MM.1S (cell line): ENCODE measurements around the gene ECPAS.
"Not testable (repeated sequence)": the region's sequence is repeated elsewhere in the genome, so short reads cannot be mapped to it uniquely, and the experiment has no call there.

Experiments used
- DNase-seq: peaks from one replicate; pipeline ENCODE4 v3.0.0-alpha.2; 2015
- H2AFZ ChIP-seq: fragments of 300-600 bp; sonication (generic); 2 replicates; pipeline ENCODE4 v1.6.0; 2016; ENCODE audit warnings: antibody characterized with exemption, low read length
- H3F3A ChIP-seq: fragments of 300-600 bp; sonication (generic); 2 replicates; pipeline ENCODE4 v1.6.1; 2016; ENCODE audit warnings: mild to moderate bottlenecking, antibody characterized with exemption, low read length, moderate library complexity, mixed read lengths; ENCODE audit not compliant: insufficient read depth
- H3K27ac ChIP-seq: fragments of 300-600 bp; sonication (generic); 2 replicates; pipeline ENCODE4 v1.5.1; 2016; ENCODE audit warnings: mild to moderate bottlenecking, low read length
- H3K27me3 ChIP-seq: fragments of 300-600 bp; sonication (generic); replicated peaks from 2 replicates; pipeline ENCODE4 v1.6.0; 2016; ENCODE audit warnings: low read length; ENCODE audit not compliant: insufficient read depth
- H3K36me3 ChIP-seq: fragments of 300-600 bp; sonication (generic); replicated peaks from 2 replicates; pipeline ENCODE4 v1.6.1; 2016; ENCODE audit warnings: mild to moderate bottlenecking, low read length, mixed read lengths; ENCODE audit not compliant: insufficient read depth
- H3K4me1 ChIP-seq: fragments of 300-600 bp; sonication (generic); 2 replicates; pipeline ENCODE4 v1.6.1; 2016; ENCODE audit warnings: low read length, mixed read lengths
- H3K4me2 ChIP-seq: fragments of 300-600 bp; sonication (generic); 2 replicates; pipeline ENCODE4 v1.6.0; 2016; ENCODE audit warnings: low read depth, low read length
- H3K4me3 ChIP-seq: fragments of 300-600 bp; sonication (generic); 2 replicates; pipeline ENCODE4 v1.5.1; 2016; ENCODE audit warnings: low read length, mixed read lengths
- H3K79me2 ChIP-seq: fragments of 300-600 bp; sonication (generic); 2 replicates; pipeline ENCODE4 v1.6.1; 2016; ENCODE audit warnings: mixed run types, low read length, mixed read lengths
- H3K9ac ChIP-seq: fragments of 300-600 bp; sonication (generic); 2 replicates; pipeline ENCODE4 v1.6.1; 2016; ENCODE audit warnings: low read length, mixed read lengths
- H3K9me2 ChIP-seq: fragments of 300-600 bp; sonication (generic); replicated peaks from 2 replicates; pipeline ENCODE4 v1.6.1; 2016; ENCODE audit warnings: mild to moderate bottlenecking, low read length, mixed read lengths; ENCODE audit not compliant: insufficient read depth
- H3K9me3 ChIP-seq: fragments of 300-600 bp; sonication (generic); replicated peaks from 2 replicates; pipeline ENCODE4 v1.6.1; 2016; ENCODE audit warnings: mild to moderate bottlenecking, low read length, mixed read lengths; ENCODE audit not compliant: insufficient read depth
- H4K20me1 ChIP-seq: fragments of 300-600 bp; sonication (generic); 2 replicates; pipeline ENCODE4 v1.6.1; 2016; ENCODE audit warnings: mild to moderate bottlenecking, low read length, moderate library complexity, mixed read lengths; ENCODE audit not compliant: insufficient read depth
- CTCF ChIP-seq: fragments of 300-600 bp; sonication (generic); IDR thresholded peaks from 2 replicates; pipeline ENCODE4 v1.5.1; 2016; ENCODE audit warnings: antibody characterized with exemption, low read length, mixed read lengths
- EZH2 ChIP-seq: fragments of 300-600 bp; sonication (generic); optimal IDR thresholded peaks from 2 replicates; pipeline ENCODE3; 2017; ENCODE audit warnings: low read depth, mild to moderate bottlenecking, antibody characterized with exemption, low read length, mixed read lengths
- EZH2phosphoT487 ChIP-seq: fragments of 300-600 bp; sonication (generic); IDR thresholded peaks from 2 replicates; pipeline ENCODE4 v1.6.1; 2018; ENCODE audit warnings: antibody characterized with exemption, low read length

ECPAS gene

DNA sequence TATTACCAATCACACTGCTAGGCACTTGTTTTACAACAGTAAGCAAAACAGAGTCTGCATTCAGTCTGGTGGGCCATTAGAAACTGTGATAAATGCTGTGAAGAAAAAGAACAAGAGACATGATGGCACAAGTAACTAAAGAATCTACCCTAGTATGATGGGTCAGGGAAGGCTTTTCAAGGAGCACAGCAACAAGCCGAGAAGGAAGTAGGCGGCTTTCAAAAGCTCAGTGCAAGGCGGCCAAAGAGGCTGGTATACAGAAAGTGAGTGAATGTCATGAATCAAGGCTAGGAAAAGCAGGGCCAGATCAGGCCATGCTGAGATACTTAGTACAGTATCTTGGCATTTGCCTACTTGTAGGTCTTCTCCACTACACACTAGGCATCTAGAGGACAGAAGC is 76.4 kb downstream of the ECPAS start:
- Histone ChIP-seq H3K4me1 (peaks cover 9% of the 10 kb centered on the region), H3K9me2 (no peaks in the 10 kb centered on the region), H3K4me2 (no peak overlapping the region), H3K9ac (no peak overlapping the region), H3K27ac (no peak overlapping the region), H3K79me2 (peaks cover 60% of the 10 kb centered on the region), H4K20me1 (no peaks in the 10 kb centered on the region), H3K4me3 (no peak overlapping the region), H3F3A (0 out of 2 replicates have a peak, but pooled peaks cover 3% of the 10 kb centered on the region), H3K36me3 (peaks cover 20% of the 10 kb centered on the region), H3K27me3 (no peaks in the 10 kb centered on the region), H2AFZ (no peak overlapping the region), H3K9me3 (no peaks in the 10 kb centered on the region)
- DNase-seq: no peak
- no peak for TF ChIP-seq EZH2
- TF ChIP-seq CTCF: no peak
- no peak for TF ChIP-seq EZH2phosphoT487

GRCh38 chr9:111405701-111406100 is 78.5 kb downstream of the ECPAS start:
- Histone ChIP-seq H3K9me3 (no peaks in the 10 kb centered on the region), H3K27me3 (no peaks in the 10 kb centered on the region), H3K4me2 (no peak overlapping the region), H4K20me1 (no peaks in the 10 kb centered on the region; the same call in 1 of the 2 replicates), H3K36me3 (peaks cover 8% of the 10 kb centered on the region), H3K27ac (no peak overlapping the region), H3K4me1 (no peaks in the 10 kb centered on the region), H3F3A (0 out of 2 replicates have a peak, but pooled peaks cover 1% of the 10 kb centered on the region), H2AFZ (no peak overlapping the region), H3K9me2 (no peaks in the 10 kb centered on the region), H3K9ac (no peak overlapping the region), H3K79me2 (peaks cover 47% of the 10 kb centered on the region), H3K4me3 (no peak overlapping the region)
- no peak for DNase-seq
- no peak for TF ChIP-seq EZH2phosphoT487
- no peak for TF ChIP-seq CTCF
- no peak for TF ChIP-seq EZH2

DNA sequence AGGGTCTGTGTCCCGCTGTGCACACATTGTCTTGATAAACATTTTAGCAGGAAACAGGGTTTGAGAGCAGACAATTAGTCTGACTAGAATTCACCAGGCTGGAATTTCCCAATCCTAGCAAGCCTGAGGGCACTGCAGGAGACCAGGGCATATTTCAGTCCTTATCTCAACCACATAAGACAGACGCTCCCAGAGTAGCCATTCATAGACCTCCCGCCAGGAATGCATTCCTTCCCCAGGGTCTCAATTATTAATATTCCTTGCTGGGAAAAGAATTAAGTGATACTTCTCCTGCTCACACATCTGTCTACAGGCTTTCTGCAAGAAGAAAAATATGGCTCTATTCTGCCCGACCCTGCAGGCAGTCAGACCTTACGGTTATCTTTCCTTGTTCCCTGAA is 82.7 kb downstream of the ECPAS start:
- not testable (repeated sequence) for H3K4me1 ChIP-seq, H3K9me2 ChIP-seq, H4K20me1 ChIP-seq, H3K4me3 ChIP-seq, DNase-seq, H3K9ac ChIP-seq, H3K27ac ChIP-seq, H3F3A ChIP-seq, H2AFZ ChIP-seq, H3K27me3 ChIP-seq, H3K4me2 ChIP-seq, H3K9me3 ChIP-seq, H3K36me3 ChIP-seq
- H3K79me2 ChIP-seq: peaks cover 59% of the 10 kb centered on the region

DNA sequence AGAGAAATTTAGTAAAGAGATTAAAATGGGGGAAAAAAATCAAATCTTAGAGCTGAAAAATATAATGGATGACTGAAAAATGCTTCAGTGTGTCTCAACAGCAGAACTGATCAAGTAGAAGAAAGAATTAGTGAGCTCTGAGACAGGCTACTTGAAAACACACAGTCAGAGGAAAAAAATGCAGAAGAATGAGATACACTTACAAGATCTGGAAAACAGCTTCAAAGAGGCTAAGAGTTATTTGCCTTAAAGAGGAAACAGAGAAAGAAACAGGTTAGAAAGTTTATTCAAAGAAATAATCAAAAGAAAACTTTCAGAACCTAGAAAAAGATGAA is 83.7 kb downstream of the ECPAS start:
- TF ChIP-seq CTCF: no peak
- no peak for TF ChIP-seq EZH2
- no peak for TF ChIP-seq EZH2phosphoT487
- no peak for DNase-seq
- Histone ChIP-seq H3K9me2 (no peaks in the 10 kb centered on the region), H3K4me3 (no peak overlapping the region), H3K9ac (no peak overlapping the region), H3K79me2 (peaks cover 53% of the 10 kb centered on the region), H3K4me1 (no peaks in the 10 kb centered on the region), H3K4me2 (no peak overlapping the region), H3F3A (0 out of 2 replicates have a peak, but pooled peaks cover 4% of the 10 kb centered on the region), H3K27ac (no peak overlapping the region), H2AFZ (no peak overlapping the region), H3K9me3 (no peaks in the 10 kb centered on the region), H3K27me3 (no peaks in the 10 kb centered on the region), H4K20me1 (no peaks in the 10 kb centered on the region; the same call in 1 of the 2 replicates), H3K36me3 (peaks cover 7% of the 10 kb centered on the region; the same call in 1 of the 2 replicates)
